GF-D8 (cell line): ENCODE results near the gene POLR2A.
A peak's percentile ranks its signal among the peaks of the same experiment; 100 is the strongest.

Experiments
- DNase-seq: peaks from one replicate; lab custom pipeline; 2025; lab: John Stamatoyannopoulos, UW

The POLR2A gene

GRCh38 chr17:7484067-7484918 lies at the start of gene POLR2A:
Gene POLR2A, plus strand, starts transcription at chr17:7484366.
- DNase-seq, result peak; percentile 81

- DNase-seq, result peak; percentile 46
Measured at GRCh38 chr17:7435676-7436555, 48.2 kb upstream of the POLR2A start.

DNA sequence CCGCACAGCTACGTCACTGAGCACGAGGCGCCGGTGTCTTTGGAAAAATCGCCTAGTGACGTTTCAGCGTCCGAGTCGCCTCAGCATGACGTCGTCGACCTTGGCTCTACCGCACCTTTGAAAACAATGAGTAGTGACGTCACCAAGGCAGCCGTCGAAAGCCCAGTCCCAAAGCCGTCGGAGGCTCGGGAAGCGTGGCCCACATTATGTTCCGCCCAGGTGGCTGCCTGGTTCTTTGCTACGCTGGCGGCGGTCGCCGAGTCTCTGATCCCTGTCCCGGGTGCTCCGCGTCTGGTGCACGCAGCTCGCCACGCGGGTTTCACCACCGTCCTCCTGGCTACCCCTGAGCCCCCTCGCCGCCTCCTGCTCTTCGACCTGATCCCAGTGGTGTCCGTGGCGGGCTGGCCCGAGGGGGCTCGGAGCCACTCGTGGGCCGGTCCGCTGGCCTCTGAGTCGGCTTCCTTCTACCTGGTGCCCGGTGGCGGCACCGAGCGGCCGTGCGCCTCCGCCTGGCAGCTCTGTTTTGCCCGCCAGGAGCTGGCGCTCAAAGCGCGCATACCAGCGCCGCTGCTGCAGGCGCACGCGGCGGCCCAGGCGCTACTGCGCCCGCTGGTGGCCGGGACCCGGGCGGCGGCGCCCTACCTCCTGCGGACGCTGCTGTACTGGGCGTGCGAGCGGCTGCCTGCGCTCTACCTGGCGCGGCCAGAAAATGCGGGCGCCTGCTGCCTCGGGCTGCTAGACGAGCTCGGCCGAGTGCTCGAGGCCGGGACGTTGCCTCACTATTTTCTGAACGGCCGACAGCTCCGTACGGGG lies 47.4 kb upstream of the POLR2A start:
- DNase-seq, result peak; percentile 2

DNA sequence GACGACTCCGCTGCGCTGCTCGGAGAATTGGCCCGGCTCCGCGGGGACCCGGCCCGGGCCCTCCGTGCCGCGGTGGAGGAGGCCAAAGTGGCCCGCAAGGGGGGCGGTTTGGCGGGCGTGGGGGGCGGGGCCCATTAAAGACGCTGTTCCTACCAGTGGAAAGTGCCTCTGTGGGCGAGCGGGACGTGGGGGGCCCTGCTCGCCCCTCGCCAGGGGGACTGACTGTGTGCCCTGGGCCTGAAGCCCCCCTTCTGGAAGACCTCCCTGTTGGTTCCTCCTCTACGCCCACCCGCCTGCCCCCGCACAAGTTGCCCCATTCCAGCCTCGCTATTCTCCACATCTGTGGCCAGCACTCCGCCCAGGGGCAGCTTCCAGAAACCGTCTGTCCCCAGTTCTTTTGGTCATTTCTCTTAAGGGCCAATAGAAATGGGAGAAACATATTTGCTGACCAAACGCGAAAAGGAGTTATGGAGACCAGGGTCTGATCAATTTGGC lies 46.8 kb upstream of the POLR2A start:
- no peak for DNase-seq

DNA sequence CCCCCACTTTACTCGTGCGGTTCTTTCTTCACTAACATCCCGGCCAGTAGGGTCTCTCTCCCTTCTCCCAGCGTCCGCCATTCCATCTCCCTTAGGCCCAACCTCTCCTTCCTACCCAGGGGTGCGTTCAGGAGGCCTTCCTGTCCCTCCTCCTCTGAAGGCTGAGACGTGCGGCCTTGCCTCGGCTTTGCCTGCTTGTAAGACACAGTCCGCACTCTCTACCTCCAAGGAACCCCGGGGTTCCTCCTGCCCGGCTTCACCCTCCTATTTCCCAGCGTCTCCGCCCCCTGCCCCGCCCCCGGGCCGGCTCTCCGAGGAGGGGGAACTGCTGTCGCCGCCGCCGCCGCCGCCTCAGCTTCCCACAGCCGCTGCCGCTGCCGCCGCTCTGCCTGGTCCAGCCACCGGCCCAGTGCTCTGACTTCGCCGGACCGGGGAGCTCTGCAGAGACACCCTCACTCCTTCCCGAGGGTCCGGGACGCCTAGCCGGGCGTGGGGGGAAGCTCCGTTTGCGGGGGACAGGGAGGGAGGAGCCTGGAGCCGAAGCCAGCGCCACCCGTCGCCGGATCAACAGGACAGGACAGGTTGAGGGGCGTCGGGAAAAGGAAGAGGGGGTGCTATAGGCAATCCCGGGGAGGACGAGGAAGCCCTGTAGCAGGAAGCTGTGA lies 46.1 kb upstream of the POLR2A start:
- no peak for DNase-seq

DNA sequence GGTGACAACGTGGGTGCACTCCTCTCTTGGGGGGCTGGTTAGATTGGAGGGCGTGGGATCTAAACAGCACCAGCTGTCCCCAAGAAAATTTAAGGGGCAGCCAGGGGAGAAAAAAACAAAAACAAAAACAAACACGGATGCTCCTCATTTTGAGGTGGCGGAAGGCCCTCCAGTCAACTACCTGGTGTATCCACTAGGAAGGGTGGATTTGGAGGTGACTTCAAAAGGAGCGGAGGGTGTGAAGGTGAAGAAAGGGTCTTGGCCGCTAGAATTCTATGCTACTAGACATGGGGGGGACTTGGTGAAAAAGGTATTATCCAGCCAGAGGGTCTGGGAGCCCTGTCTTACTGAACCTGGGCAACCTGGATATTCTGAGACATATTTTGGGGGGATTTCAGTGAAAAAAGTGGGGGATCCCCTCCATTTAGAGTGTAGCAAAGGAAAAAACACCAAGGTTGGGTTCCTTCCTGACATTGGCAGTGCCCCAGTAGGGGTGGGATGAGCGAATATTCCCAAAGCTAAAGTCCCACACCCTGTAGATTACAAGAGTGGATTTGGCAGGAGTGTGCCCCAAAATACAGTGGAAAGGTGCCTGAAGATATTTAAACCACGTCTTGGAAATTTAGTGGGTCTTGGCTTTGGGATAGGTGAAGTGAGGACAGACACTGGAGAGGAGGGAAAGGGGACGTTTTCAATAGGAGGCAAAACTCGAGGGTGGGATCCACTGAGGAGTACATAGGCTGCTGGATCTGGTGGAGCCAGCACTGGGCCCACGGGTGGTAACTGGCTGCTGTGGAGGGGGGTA lies 45.3 kb upstream of the POLR2A start:
- DNase-seq, result no peak

- no peak for DNase-seq
Measured at GRCh38 chr17:7439462-7440112, 44.6 kb upstream of the POLR2A start, which contains the start of gene FGF11. Gene FGF11, plus strand, starts transcription at chr17:7439512. Its CDS starts 109 bp downstream, at chr17:7439621.

- no peak for DNase-seq
Measured at GRCh38 chr17:7440113-7440833, 43.9 kb upstream of the POLR2A start.

GRCh38 chr17:7440834-7441195 lies 43.4 kb upstream of the POLR2A start:
- no peak for DNase-seq

- no peak for DNase-seq
Measured at GRCh38 chr17:7441266-7441665, 42.9 kb upstream of the POLR2A start.

DNA sequence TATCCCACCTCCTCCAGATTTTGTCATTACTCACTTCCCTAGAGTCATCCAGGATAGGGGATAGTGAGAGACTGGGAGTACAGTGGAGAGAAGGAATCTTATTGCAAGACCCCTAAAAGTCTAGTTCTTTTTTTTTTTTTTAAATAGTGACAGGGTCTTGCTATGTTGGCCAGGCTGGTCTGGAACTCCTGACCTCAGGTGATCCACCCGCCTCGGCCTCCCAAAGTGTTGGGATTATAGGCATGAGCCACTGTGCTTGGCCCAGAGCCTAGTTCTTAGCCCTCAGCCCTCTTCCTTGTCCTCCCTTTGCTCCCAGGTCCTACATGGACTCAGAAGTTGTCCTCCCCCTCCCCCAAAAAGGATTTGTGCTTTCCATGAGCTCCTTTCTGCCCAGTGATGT lies 42.0 kb upstream of the POLR2A start:
- DNase-seq, result no peak

GRCh38 chr17:7443499-7444485 lies 40.4 kb upstream of the POLR2A start:
- DNase-seq, result no peak

DNA sequence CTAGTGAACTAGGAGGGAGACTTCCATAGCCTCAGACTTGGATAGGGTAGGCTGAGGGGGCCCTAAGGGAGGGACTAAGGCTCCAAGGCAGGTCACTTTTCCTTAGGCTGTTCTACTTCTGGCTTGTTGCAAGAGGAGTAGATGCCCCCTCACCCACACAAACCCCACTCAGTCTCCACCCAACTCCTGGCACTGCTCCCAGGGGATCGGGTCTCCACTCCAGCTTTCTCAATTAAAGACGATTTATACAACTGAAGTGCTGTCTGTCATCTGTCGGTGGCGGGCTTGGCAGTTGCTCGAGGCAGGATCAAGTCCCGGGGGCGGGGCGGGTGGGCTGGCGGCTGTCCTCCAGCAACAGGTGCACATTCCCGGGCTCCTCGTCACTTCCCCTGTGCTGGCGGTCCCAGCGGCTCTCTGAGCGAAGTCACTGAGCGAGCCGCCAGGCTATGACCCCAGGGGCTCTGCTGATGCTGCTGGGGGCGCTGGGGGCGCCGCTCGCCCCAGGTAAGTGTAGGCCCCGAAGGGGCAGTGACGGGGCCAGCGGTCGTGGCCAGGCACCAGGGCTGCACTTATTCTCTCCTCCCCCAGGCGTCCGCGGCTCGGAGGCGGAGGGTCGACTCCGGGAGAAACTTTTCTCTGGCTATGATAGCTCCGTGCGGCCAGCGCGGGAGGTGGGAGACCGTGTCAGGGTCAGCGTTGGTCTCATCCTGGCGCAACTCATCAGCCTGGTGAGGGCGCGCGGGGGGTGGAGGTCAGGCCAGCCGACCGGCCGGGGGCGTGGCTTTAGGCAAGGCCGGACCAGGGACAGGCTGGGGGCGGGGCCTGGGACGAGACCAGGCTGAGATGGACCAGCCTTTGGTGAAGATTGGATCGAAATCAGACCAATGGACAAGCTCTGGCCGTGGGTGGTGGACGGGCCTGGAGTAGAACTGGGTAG lies 39.2 kb upstream of the POLR2A start, which contains the start of gene CHRNB1:
Gene CHRNB1 (plus strand): TSS at position 380 of the 937 bp plus-strand sequence. CDS start 67 bp downstream, at position 447.
- DNase-seq, result no peak

DNA sequence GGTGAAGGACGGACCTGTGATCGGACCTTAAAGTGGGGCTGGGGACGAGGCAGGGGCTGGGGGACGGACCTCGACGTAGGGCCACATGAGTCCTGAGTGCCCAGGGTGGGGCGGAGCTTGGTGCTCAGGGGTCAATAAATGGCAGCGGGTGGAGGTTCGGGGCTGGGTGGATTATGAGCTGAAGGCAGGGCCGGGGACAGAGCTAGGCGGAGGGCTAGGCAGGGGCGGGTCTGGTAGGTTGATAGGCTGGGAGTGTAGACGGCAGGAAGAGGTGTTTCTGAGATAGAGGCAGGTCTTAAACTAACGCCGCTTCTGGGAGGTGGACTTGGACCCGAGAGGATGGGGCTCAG lies 38.6 kb upstream of the POLR2A start:
- no peak for DNase-seq

DNA sequence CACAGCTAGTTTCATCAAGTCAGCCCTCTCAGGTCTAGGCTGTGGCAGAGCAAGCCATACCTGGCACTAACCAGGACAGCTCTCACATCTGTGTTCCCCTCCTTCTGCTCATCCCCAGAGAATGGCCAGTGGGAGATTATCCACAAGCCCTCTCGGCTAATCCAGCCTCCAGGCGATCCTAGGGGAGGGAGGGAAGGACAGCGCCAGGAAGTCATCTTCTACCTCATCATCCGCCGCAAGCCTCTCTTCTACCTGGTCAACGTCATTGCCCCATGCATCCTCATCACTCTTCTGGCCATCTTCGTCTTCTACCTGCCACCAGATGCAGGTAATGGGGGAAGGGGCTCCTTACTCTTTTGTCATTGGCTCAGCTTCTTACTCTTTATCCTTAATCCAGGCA lies 35.7 kb upstream of the POLR2A start:
- no peak for DNase-seq

DNA sequence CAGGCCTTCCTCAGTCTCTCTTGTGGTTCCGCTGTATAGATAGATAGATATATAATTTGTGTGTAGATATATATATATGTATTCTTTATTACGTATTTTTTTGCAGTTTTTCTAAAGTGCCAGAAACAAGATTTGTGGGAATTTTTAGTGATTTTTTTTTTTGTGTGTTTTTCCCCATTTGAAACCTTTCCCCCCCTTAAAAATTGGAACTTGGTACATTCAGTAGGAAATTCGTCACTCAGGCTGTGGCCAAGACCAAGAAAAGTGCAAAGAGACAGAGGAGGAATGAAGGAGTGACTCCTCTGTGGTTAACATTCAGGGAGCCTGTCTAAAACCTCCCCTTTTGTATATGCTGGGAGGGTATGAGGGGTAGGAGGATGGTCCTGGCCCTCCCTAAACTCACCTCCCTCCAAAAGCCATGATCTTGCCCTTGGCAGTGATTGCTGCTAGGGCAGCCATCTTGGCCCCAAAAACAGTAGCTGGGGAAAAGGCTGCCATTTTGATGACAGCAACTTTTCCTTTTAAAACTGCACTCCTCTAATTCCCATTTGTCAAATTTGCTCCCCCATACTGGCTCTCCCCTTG lies 24.1 kb upstream of the POLR2A start:
- no peak for DNase-seq
